Bronchial epithelial cell (primary cell): ENCODE results near the gene COQ10A. TPM values are rescaled to one million over a fixed set of nuclear protein-coding genes. Genes with fewer than 3 reads are reported as not detected.
A peak's percentile ranks its signal among the peaks of the same experiment; 100 is the strongest.

Source experiments
- DNase-seq: peaks from one replicate; pipeline ENCODE4 v3.0.0-alpha.2; 2010; ENCODE audit warnings: low read depth
- FAIRE-seq: peaks from 2 replicates; lab custom pipeline; 2011; peaks lifted over from hg19 to GRCh38; lab: Jason Lieb, UNC
- H3K27me3 ChIP-seq: 2 replicates; pipeline ENCODE4 v1.5.1; 2011; ENCODE audit warnings: low read length; ENCODE audit not compliant: control insufficient read depth, insufficient read depth
- H3K36me3 ChIP-seq: 2 replicates; pipeline ENCODE4 v1.5.1; 2011; ENCODE audit warnings: low read length; ENCODE audit not compliant: control insufficient read depth, insufficient read depth
- H3K4me3 ChIP-seq: 2 replicates; pipeline ENCODE4 v1.5.1; 2011; ENCODE audit warnings: mild to moderate bottlenecking, low read depth, low read length, control low read depth
- total RNA-seq: library from RNA; depleted of rRNA; stranded (reverse); fragments of >200 nt; gene quantifications from 2 replicates; pipeline ENCODE4 v1.2.1, GENCODE V29; 2014
- TF ChIP-seq, protein P1 (sequence below): IDR thresholded peaks from 2 replicates; pipeline ENCODE4 v1.5.1; 2011; ENCODE audit warnings: mild to moderate bottlenecking, moderate library complexity, low read length, control low read depth, inconsistent platforms; ENCODE audit not compliant: insufficient read depth, severe bottlenecking

The COQ10A gene
- total RNA-seq, 1 donor from 2014 or later, result 5.3 TPM

DNA sequence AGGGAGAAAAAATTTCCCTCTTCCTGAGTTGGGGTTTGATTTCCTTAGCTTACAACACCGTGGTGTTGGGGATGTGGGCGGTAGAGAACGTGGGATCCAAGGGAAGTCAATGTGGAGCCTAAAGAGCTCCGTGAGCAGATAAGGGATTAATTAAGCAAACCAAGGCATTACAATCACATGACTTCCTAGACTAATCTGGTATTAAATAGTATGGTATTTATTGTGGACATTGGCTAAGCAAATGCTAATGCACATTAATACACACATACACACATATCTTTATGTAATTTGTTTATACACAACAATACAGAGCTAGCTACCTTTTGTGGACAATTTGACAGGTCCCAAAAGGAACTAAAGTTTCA, 44.2 kb upstream of the COQ10A start:
- DNase-seq (peak; percentile 16), FAIRE-seq (no peak)
- H3K4me3 ChIP-seq, result peak overlapping the region; percentile 92
- no peaks in the 10 kb centered on the region for H3K27me3 ChIP-seq
- TF ChIP-seq, protein P1, sequence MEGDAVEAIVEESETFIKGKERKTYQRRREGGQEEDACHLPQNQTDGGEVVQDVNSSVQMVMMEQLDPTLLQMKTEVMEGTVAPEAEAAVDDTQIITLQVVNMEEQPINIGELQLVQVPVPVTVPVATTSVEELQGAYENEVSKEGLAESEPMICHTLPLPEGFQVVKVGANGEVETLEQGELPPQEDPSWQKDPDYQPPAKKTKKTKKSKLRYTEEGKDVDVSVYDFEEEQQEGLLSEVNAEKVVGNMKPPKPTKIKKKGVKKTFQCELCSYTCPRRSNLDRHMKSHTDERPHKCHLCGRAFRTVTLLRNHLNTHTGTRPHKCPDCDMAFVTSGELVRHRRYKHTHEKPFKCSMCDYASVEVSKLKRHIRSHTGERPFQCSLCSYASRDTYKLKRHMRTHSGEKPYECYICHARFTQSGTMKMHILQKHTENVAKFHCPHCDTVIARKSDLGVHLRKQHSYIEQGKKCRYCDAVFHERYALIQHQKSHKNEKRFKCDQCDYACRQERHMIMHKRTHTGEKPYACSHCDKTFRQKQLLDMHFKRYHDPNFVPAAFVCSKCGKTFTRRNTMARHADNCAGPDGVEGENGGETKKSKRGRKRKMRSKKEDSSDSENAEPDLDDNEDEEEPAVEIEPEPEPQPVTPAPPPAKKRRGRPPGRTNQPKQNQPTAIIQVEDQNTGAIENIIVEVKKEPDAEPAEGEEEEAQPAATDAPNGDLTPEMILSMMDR, result no peak
- H3K36me3 ChIP-seq, result peaks cover 2% of the 10 kb centered on the region

DNA sequence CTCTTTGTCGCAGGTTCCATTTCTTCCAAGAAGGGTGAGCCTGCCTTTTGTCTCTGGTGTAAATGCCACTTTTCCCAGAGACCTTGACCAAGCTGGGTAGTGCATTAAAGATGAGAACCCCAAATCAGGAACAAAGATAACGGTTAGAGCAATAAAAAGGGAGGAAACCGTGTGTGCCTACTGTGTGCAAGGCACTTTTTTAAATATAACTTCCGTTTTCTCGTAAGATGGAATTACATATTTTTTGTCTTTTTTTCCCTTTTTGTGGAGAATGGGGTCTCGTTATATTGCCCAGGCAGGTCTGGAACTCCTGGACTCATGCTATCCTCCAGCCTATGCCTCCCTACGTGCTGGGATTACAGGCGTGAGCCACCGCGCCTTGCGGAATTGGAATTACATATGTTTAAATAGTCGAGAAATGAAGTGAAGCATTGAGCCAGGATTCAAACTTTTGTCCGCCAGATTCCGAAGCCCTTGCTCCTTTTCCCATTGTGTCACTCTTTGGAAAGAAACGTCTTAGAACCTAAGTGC, 43.1 kb upstream of the COQ10A start:
- no peaks in the 10 kb centered on the region for H3K27me3 ChIP-seq
- FAIRE-seq (no peak), DNase-seq (no peak)
- peaks cover 2% of the 10 kb centered on the region for H3K36me3 ChIP-seq
- H3K4me3 ChIP-seq, result peak overlapping the region; percentile 9
- TF ChIP-seq, protein P1, result no peak

DNA sequence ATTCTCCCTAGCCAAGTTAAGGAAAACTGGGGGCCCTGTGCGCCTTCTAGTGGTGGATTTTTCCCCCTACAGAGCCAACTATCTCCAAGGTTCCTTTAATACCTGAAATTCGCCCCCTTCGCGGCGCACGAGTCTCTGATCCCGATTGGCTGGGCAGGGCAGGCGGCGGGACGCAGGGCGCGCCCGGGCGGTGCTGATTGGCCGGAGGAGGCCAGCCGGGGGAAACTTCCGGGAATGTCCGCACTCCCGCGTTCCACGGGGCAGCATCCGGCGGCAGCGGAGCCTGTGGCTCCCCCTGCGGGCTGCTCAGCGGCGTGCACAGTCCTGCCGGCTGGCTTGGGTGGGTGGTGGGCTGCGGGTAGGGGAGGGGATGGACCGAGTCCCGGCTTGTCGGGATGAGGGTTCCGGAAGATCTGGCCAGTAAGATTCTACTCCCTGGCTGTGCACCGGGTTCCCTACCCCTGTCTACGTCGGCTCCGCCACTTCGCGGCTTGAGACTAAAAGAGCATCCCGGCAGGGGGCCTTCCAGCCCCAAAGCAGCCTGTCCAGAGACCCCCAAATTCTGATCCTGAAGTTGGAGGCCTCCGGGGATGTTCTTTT, 42.5 kb upstream of the COQ10A start, which contains the start of gene NABP2:
TSS of gene NABP2 (plus strand) at position 241 of the 600 bp plus-strand sequence. CDS start 515 bp downstream, outside the sequence.
- H3K36me3 ChIP-seq, result peaks cover 2% of the 10 kb centered on the region
- no peaks in the 10 kb centered on the region for H3K27me3 ChIP-seq
- TF ChIP-seq, protein P1, result peak; percentile 82
- peak; percentile 92 for DNase-seq
- peak within 1 kb of the TSS; percentile 59 for H3K4me3 ChIP-seq
- FAIRE-seq, result no peak

DNA sequence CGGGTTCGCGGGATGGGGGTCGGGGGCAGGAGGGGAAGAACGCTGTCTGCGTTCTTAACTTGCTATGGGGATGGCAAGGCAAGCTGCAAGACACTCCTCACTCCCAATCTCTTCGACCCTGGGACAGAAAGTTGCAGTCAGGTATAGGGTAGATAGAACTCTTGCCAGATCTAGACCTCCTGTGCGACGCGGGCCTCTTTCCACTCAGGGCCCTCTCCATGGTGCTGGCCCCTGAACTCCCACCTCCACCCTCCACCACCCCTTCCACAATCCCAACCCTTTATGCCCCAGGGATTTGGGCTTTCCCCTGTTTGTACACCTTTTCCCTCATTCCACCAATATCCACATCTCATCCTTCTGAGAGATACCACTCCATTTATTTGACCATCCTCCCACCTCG, 41.8 kb upstream of the COQ10A start:
- Histone ChIP-seq H3K27me3 (no peaks in the 10 kb centered on the region), H3K36me3 (peaks cover 2% of the 10 kb centered on the region), H3K4me3 (peak overlapping the region; percentile 59)
- no peak for FAIRE-seq
- TF ChIP-seq, protein P1, result no peak
- DNase-seq, result no peak

DNA sequence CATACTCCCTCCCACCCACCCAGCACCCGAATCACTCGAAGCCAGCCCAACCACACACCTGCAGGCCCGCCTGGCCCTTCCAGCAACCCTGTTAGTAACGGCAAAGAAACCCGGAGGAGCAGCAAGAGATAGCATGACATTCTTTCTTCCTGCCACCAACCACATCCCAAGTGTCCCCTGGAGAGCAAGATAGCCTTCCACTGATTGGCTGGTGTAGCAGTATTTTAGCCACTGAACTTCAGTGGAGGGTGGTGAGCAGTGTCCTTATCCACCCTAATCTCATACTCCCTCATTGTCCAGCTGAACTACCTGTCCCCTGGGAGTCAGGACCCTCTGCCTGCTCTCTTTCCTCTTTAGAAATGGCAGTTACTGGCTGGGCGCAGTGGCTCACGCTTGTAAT, 37.7 kb upstream of the COQ10A start:
- no peak for FAIRE-seq
- TF ChIP-seq, protein P1, result no peak
- H3K27me3 ChIP-seq, result no peaks in the 10 kb centered on the region
- no peak for DNase-seq
- peaks cover 2% of the 10 kb centered on the region for H3K36me3 ChIP-seq
- H3K4me3 ChIP-seq, result no peak overlapping the region
